SK-N-SH (cell line): ENCODE measurements around the gene PPP6R2. TPM values are rescaled to one million over a fixed set of nuclear protein-coding genes. Genes with fewer than 3 reads are reported as not detected.

Source experiments
- CTCF ChIA-PET: fragments of 300-600, 350-600 bp; formaldehyde crosslinking; extraction: SDS; loops from one replicate; lab custom pipeline; 2021; lab: Yijun Ruan, JAX
- POLR2A ChIA-PET: fragments of 350-600 bp; sonication (Branson Sonifier 250); formaldehyde crosslinking; extraction: SDS; loops from one replicate; lab custom pipeline; 2020; ENCODE audit warnings: antibody characterized with exemption, inconsistent platforms; lab: Yijun Ruan, JAX
- DNase-seq: peaks from one replicate; pipeline ENCODE4 v3.0.0; 2012
- H2AFZ ChIP-seq: fragments of 200-600 bp; sonication (generic); 2 replicates; pipeline ENCODE4 v1.8.1; 2016; ENCODE audit warnings: antibody characterized with exemption, mild to moderate bottlenecking, low read depth
- H3F3A ChIP-seq: fragments of 200-600 bp; sonication (generic); replicated peaks from 2 replicates; pipeline ENCODE3; 2016; ENCODE audit warnings: antibody characterized with exemption, mild to moderate bottlenecking; ENCODE audit not compliant: insufficient read depth
- H3K27ac ChIP-seq, 2 experiments: fragments of 200-500 bp in 1 of 2; fragments of 200-600 bp in 1 of 2; sonication (Bioruptor generic) in 1 of 2; sonication (generic), shearing (Covaris generic) in 1 of 2; 2 replicates each; pipeline versions ENCODE4 v1.5.1 to v1.6.1; 2014 to 2016; ENCODE audit warnings: low read depth in 2 of 2, inconsistent platforms in 1 of 2, low read length in 1 of 2, mild to moderate bottlenecking in 1 of 2, mixed read lengths in 1 of 2
- H3K27me3 ChIP-seq: fragments of 200-600 bp; sonication (generic), shearing (Covaris generic); 2 replicates; pipeline ENCODE4 v1.6.1; 2016; ENCODE audit warnings: mixed run types; ENCODE audit not compliant: insufficient read depth
- H3K36me3 ChIP-seq, 2 experiments: fragments of 200-500 bp in 1 of 2; fragments of 200-600 bp in 1 of 2; sonication (Bioruptor generic) in 1 of 2; sonication (generic) in 1 of 2; replicated peaks in 1 of 2; 2 replicates each; pipeline versions ENCODE3 to v1.5.1; 2014 to 2016; ENCODE audit warnings: low read length in 1 of 2, mild to moderate bottlenecking in 1 of 2; ENCODE audit not compliant: insufficient read depth in 2 of 2, control insufficient read depth in 1 of 2
- H3K4me1 ChIP-seq, 2 experiments: fragments of 200-500 bp in 1 of 2; fragments of 200-600 bp in 1 of 2; sonication (Bioruptor generic) in 1 of 2; sonication (generic), shearing (Covaris generic) in 1 of 2; 2 replicates each; pipeline versions ENCODE4 v1.5.1 to v1.6.1; 2014 to 2016; ENCODE audit warnings: low read depth in 1 of 2, low read length in 1 of 2, mixed run types in 1 of 2; ENCODE audit not compliant: insufficient read depth in 2 of 2, control insufficient read depth in 1 of 2
- H3K4me2 ChIP-seq: fragments of 200-600 bp; sonication (generic), shearing (Covaris generic); 2 replicates; pipeline ENCODE4 v1.6.1; 2017; ENCODE audit warnings: mixed run types
- H3K4me3 ChIP-seq, 2 experiments: fragments of 200-500 bp in 1 of 2; fragments of 200-600 bp in 1 of 2; sonication (Bioruptor generic) in 1 of 2; sonication (generic), shearing (Covaris generic) in 1 of 2; 2 replicates each; pipeline versions ENCODE4 v1.5.1 to v1.8.1; 2014 to 2016; ENCODE audit warnings: low read depth in 2 of 2, inconsistent platforms in 1 of 2, low read length in 1 of 2, mild to moderate bottlenecking in 1 of 2, mixed read lengths in 1 of 2, moderate library complexity in 1 of 2
- H3K79me2 ChIP-seq: fragments of 200-600 bp; sonication (generic); 2 replicates; pipeline ENCODE4 v1.8.1; 2017; ENCODE audit warnings: mild to moderate bottlenecking; ENCODE audit not compliant: insufficient read depth
- H3K9ac ChIP-seq: fragments of 200-600 bp; sonication (generic); 2 replicates; pipeline ENCODE4 v1.6.1; 2017; ENCODE audit warnings: mixed run types
- H3K9me2 ChIP-seq: fragments of 200-600 bp; sonication (generic); 2 replicates; pipeline ENCODE4 v1.6.1; 2017; ENCODE audit warnings: mixed run types
- H3K9me3 ChIP-seq: fragments of 200-600 bp; sonication (generic); 2 replicates; pipeline ENCODE4 v1.6.1; 2017; ENCODE audit warnings: mixed run types, mild to moderate bottlenecking, moderate library complexity
- H4K20me1 ChIP-seq: fragments of 200-600 bp; sonication (generic); 2 replicates; pipeline ENCODE4 v1.6.1; 2017; ENCODE audit warnings: mild to moderate bottlenecking, mixed run types; ENCODE audit not compliant: insufficient read depth
- FOXJ3 ChIP-seq: sonication (generic); formaldehyde crosslinking; IDR thresholded peaks from 2 replicates; pipeline ENCODE4 v1.5.1; 2020; ENCODE audit warnings: mild to moderate bottlenecking, missing genetic modification reagents
- GABPA ChIP-seq: IDR thresholded peaks from 2 replicates; pipeline ENCODE4 v1.4.0; 2012; ENCODE audit warnings: low read depth, mild to moderate bottlenecking
- IRF3 ChIP-seq: fragments of 150-350 bp; IDR thresholded peaks from 2 replicates; pipeline ENCODE4 v1.6.1; 2016; ENCODE audit warnings: mild to moderate bottlenecking, low read depth, low read length
- MXI1 ChIP-seq: IDR thresholded peaks from 2 replicates; pipeline ENCODE4 v1.6.1; 2012; ENCODE audit warnings: mild to moderate bottlenecking, low read depth, low read length, improper control_type of control experiment
- NRF1 ChIP-seq: IDR thresholded peaks from 2 replicates; pipeline ENCODE4 v1.6.1; 2012; ENCODE audit warnings: low read depth, mild to moderate bottlenecking, low read length
- RAD21 ChIP-seq: IDR thresholded peaks from 2 replicates; pipeline ENCODE4 v1.6.1; 2012; ENCODE audit warnings: mild to moderate bottlenecking, low read length
- RCOR1 ChIP-seq: fragments of 150-350 bp; IDR thresholded peaks from 2 replicates; pipeline ENCODE4 v1.6.1; 2017; ENCODE audit warnings: antibody characterized with exemption, low read length
- SIN3A ChIP-seq: IDR thresholded peaks from 2 replicates; pipeline ENCODE4 v1.6.1; 2012; ENCODE audit warnings: low read depth, mild to moderate bottlenecking, low read length, moderate library complexity, borderline replicate concordance
- SMC3 ChIP-seq: IDR thresholded peaks from 2 replicates; pipeline ENCODE4 v1.6.1; 2012; ENCODE audit warnings: low read depth, low read length, improper control_type of control experiment
- YY1 ChIP-seq: IDR thresholded peaks from 2 replicates; pipeline ENCODE4 v1.4.0; 2012; ENCODE audit warnings: low read depth, mild to moderate bottlenecking
- WGBS: methylation state at CpG from one replicate; pipeline ENCODE4 v1.1.6; 2017; ENCODE audit warnings: low lambda C conversion rate; 5-methylcytosine and 5-hydroxymethylcytosine counted together
- polyA plus RNA-seq, 3 experiments: library from polyadenylated mRNA; depleted of rRNA; stranded (reverse); fragments of >200 nt; gene quantifications; 2 replicates each; pipeline ENCODE4 v1.2.3, GENCODE V29; 2012
- TF ChIP-seq, protein P1 (sequence below): IDR thresholded peaks from 2 replicates; pipeline ENCODE4 v1.6.1; 2012; ENCODE audit warnings: mild to moderate bottlenecking, low read depth, low read length, moderate library complexity
- TF ChIP-seq, protein P2 (sequence below): fragments of 200-600 bp; sonication (generic); IDR thresholded peaks from 2 replicates; pipeline ENCODE4 v1.6.1; 2017; ENCODE audit warnings: antibody characterized with exemption, mild to moderate bottlenecking, moderate library complexity

Gene PPP6R2
- polyA plus RNA-seq, 1 of the 3 experiments (the other 2 are of a cell fraction), result 45.7 TPM

DNA sequence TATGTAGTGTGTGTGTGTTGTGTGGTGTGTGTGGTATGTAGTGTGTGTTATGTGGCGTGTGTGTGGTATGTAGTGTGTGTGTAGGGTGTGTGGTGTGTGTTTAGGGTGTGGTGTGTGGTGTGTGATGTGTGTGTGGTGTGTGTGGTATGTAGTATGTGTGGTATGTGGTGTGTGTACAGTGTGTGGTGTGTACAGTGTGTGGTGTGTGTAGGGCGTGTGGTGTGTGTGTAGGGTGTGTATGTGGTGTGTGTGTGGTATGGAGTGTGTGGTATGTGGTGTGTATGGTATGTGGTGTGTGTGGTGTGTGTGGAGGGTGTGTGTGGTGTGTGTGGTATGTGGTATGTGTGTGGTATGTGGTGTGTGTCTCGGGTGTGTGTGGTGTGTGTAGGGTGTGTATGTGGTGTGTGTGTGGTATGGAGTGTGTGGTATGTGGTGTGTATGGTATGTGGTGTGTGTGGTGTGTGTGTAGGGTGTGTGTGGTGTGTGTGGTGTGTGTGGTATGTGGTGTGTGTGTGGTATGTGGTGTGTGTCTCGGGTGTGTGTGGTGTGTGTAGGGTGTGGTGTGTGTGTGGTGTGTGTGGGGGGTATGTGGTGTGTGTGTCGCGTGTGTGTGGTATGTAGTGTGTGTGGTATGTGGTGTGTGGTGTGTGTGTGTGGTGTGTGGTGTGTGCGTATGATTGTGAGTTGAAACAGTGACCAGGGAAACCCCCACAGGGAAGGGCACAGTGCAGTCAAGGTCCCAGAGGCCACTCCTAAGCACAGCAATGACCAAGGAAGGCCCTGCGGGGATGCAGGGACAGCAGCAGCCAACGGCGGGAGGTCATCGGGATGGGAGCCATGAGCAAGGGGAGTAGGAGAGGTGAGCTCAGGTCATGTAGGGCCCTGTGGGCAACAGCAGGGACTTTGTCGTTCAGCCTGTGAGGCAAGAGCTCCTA lies 2.9 kb upstream of the PPP6R2 start:
- H2AFZ ChIP-seq, result no peak overlapping the region
- no peaks in the 10 kb centered on the region for H3K36me3 ChIP-seq
- ChIA-PET CTCF (interaction anchor here (1.6 to 3.3 kb wide), 10 partner anchors 8 to 102 kb away, joined by 4 to 75 read pairs (median 22); partner anchors contain the start of genes DENND6B, HDAC10, MAPK12 and TUBGCP6), POLR2A (no interaction called here)
- no peak overlapping the region for H3K4me3 ChIP-seq
- 85% methylated on average over 12 of the region's 12 CpGs for WGBS
- H4K20me1 ChIP-seq, result no peaks in the 10 kb centered on the region
- H3K79me2 ChIP-seq, result 0 out of 2 replicates have a peak, but pooled peaks cover 3% of the 10 kb centered on the region
- no peaks in the 10 kb centered on the region for H3K9me3 ChIP-seq
- no peak overlapping the region for H3K4me2 ChIP-seq
- H3F3A ChIP-seq, result peaks cover 17% of the 10 kb centered on the region
- no peak for TF ChIP-seq RCOR1
- TF ChIP-seq, protein P1, sequence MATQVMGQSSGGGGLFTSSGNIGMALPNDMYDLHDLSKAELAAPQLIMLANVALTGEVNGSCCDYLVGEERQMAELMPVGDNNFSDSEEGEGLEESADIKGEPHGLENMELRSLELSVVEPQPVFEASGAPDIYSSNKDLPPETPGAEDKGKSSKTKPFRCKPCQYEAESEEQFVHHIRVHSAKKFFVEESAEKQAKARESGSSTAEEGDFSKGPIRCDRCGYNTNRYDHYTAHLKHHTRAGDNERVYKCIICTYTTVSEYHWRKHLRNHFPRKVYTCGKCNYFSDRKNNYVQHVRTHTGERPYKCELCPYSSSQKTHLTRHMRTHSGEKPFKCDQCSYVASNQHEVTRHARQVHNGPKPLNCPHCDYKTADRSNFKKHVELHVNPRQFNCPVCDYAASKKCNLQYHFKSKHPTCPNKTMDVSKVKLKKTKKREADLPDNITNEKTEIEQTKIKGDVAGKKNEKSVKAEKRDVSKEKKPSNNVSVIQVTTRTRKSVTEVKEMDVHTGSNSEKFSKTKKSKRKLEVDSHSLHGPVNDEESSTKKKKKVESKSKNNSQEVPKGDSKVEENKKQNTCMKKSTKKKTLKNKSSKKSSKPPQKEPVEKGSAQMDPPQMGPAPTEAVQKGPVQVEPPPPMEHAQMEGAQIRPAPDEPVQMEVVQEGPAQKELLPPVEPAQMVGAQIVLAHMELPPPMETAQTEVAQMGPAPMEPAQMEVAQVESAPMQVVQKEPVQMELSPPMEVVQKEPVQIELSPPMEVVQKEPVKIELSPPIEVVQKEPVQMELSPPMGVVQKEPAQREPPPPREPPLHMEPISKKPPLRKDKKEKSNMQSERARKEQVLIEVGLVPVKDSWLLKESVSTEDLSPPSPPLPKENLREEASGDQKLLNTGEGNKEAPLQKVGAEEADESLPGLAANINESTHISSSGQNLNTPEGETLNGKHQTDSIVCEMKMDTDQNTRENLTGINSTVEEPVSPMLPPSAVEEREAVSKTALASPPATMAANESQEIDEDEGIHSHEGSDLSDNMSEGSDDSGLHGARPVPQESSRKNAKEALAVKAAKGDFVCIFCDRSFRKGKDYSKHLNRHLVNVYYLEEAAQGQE, result no peak
- no peak for TF ChIP-seq YY1
- TF ChIP-seq IRF3, result no peak
- TF ChIP-seq FOXJ3 (CRISPR knock-in tag), result no peak
- peaks cover 0 to 2% of the 10 kb centered on the region in 2 experiments; a peak in 1 of 4 replicates for H3K4me1 ChIP-seq
- H3K9ac ChIP-seq, result no peak overlapping the region
- H3K27me3 ChIP-seq, result no peaks in the 10 kb centered on the region
- no peak overlapping the region for H3K27ac ChIP-seq
- H3K9me2 ChIP-seq, result no peaks in the 10 kb centered on the region
- DNase-seq, result peak; percentile 39

- Histone ChIP-seq H3K27me3 (no peaks in the 10 kb centered on the region), H3K36me3 (no peaks in the 10 kb centered on the region), H3K4me3 (peak overlapping the region; percentile 56 to 75), H3K9me2 (no peaks in the 10 kb centered on the region), H3K27ac (peak overlapping the region; percentile 56 to 84), H3K9ac (peak overlapping the region; percentile 82), H3K4me1 (peaks cover 0 to 10% of the 10 kb centered on the region in 2 experiments; a peak in 1 of 4 replicates), H2AFZ (peak overlapping the region; percentile 74), H3F3A (peaks cover 17% of the 10 kb centered on the region), H3K4me2 (peak overlapping the region; percentile 98), H3K9me3 (no peaks in the 10 kb centered on the region), H3K79me2 (peaks cover 10% of the 10 kb centered on the region; the same call in 1 of the 2 replicates), H4K20me1 (peaks cover 8% of the 10 kb centered on the region)
- ChIA-PET CTCF (interaction anchor here (0.6 to 3.3 kb wide), 47 partner anchors 8 to 422 kb away, joined by 3 to 75 read pairs (median 5); partner anchors contain the start of genes DENND6B, HDAC10, MAPK12 and PANX2), POLR2A (interaction anchor here (1.0 to 1.8 kb wide), 2 partner anchors 14 to 81 kb away, joined by 3 to 5 read pairs; no protein-coding TSS in a partner anchor)
- peak; percentile 87 for DNase-seq
- 36% methylated on average over 8 of the region's 26 CpGs for WGBS
- TF ChIP-seq RAD21 (peak; percentile 90), NRF1 (no peak), SIN3A (peak; percentile 78; the same call in 1 of the 2 replicates), MXI1 (peak; percentile 63), GABPA (no peak), SMC3 (peak; percentile 81)
- TF ChIP-seq, protein P2, sequence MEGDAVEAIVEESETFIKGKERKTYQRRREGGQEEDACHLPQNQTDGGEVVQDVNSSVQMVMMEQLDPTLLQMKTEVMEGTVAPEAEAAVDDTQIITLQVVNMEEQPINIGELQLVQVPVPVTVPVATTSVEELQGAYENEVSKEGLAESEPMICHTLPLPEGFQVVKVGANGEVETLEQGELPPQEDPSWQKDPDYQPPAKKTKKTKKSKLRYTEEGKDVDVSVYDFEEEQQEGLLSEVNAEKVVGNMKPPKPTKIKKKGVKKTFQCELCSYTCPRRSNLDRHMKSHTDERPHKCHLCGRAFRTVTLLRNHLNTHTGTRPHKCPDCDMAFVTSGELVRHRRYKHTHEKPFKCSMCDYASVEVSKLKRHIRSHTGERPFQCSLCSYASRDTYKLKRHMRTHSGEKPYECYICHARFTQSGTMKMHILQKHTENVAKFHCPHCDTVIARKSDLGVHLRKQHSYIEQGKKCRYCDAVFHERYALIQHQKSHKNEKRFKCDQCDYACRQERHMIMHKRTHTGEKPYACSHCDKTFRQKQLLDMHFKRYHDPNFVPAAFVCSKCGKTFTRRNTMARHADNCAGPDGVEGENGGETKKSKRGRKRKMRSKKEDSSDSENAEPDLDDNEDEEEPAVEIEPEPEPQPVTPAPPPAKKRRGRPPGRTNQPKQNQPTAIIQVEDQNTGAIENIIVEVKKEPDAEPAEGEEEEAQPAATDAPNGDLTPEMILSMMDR, result peak; percentile 96
Measured at GRCh38 chr22:50341977-50342650, 1.0 kb upstream of the PPP6R2 start.
